Neural cell (in vitro differentiated cells): ENCODE results near the gene UBALD1. TPM values are rescaled to one million over a fixed set of nuclear protein-coding genes. Genes with fewer than 3 reads are reported as not detected.
"Not testable (repeated sequence)": the region's sequence is repeated elsewhere in the genome, so short reads cannot be mapped to it uniquely, and the experiment has no call there.

ENCODE experiments used
- H2AFZ ChIP-seq: fragments of 200-600, 300-800 bp; sonication (generic), shearing (Covaris generic); 2 replicates; pipeline ENCODE4 v1.6.0; 2014; ENCODE audit warnings: low read depth, mild to moderate bottlenecking, antibody characterized with exemption, low read length, moderate library complexity
- H3F3A ChIP-seq: fragments of 200-600 bp; shearing (Covaris generic); 2 replicates; pipeline ENCODE4 v1.6.1; 2016; ENCODE audit warnings: mild to moderate bottlenecking, moderate library complexity, mixed read lengths, antibody characterized with exemption, low read length; ENCODE audit not compliant: insufficient read depth, poor library complexity, severe bottlenecking
- H3K27ac ChIP-seq: fragments of 200-600, 300-800 bp; sonication (generic), shearing (Covaris generic); 2 replicates; pipeline ENCODE4 v1.5.1; 2014; ENCODE audit warnings: mild to moderate bottlenecking, low read length, moderate library complexity
- H3K27me3 ChIP-seq: fragments of 300-800, 200-600 bp; sonication (generic), shearing (Covaris generic); 2 replicates; pipeline ENCODE4 v1.6.0; 2014; ENCODE audit warnings: mild to moderate bottlenecking, low read depth, low read length, moderate library complexity; ENCODE audit not compliant: insufficient read depth
- H3K36me3 ChIP-seq: fragments of 300-800, 200-600 bp; sonication (generic), shearing (Covaris generic); 2 replicates; pipeline ENCODE4 v1.5.1; 2014; ENCODE audit warnings: mild to moderate bottlenecking, antibody characterized with exemption, low read length, moderate library complexity; ENCODE audit not compliant: insufficient read depth
- H3K4me2 ChIP-seq: fragments of 300-800, 200-600 bp; sonication (generic), shearing (Covaris generic); 2 replicates; pipeline ENCODE4 v1.6.0; 2014; ENCODE audit warnings: mild to moderate bottlenecking, low read length
- H3K4me3 ChIP-seq: fragments of 300-800, 200-600 bp; sonication (generic), shearing (Covaris generic); 2 replicates; pipeline ENCODE4 v1.5.1; 2014; ENCODE audit warnings: mild to moderate bottlenecking, low read length, moderate library complexity
- H3K79me2 ChIP-seq: fragments of 200-600 bp; shearing (Covaris generic); replicated peaks from 2 replicates; pipeline ENCODE4 v1.6.0; 2014; ENCODE audit warnings: mild to moderate bottlenecking, low read length, moderate library complexity; ENCODE audit not compliant: insufficient read depth
- H3K9ac ChIP-seq: fragments of 300-800, 200-600 bp; sonication (generic), shearing (Covaris generic); 2 replicates; pipeline ENCODE4 v1.6.1; 2016; ENCODE audit warnings: mild to moderate bottlenecking, low read length, mixed read lengths
- H3K9me2 ChIP-seq: fragments of 200-600 bp; shearing (Covaris generic); 2 replicates; pipeline ENCODE4 v1.6.1; 2016; ENCODE audit warnings: mild to moderate bottlenecking, low read length, mixed read lengths; ENCODE audit not compliant: insufficient read depth
- H3K9me3 ChIP-seq: fragments of 200-600, 300-800 bp; sonication (generic), shearing (Covaris generic); 2 replicates; pipeline ENCODE4 v1.6.1; 2016; ENCODE audit warnings: mild to moderate bottlenecking, mixed run types, low read length, moderate library complexity, mixed read lengths
- H4K20me1 ChIP-seq: fragments of 200-600 bp; shearing (Covaris generic); 2 replicates; pipeline ENCODE4 v1.6.1; 2016; ENCODE audit warnings: mild to moderate bottlenecking, mixed run types; ENCODE audit not compliant: insufficient read depth
- CTCF ChIP-seq: fragments of 450-650 bp; IDR thresholded peaks from 2 replicates; pipeline ENCODE4 v1.5.1; 2014; ENCODE audit warnings: antibody characterized with exemption, mild to moderate bottlenecking, moderate library complexity; ENCODE audit not compliant: poor library complexity, severe bottlenecking
- EP300 ChIP-seq: fragments of 450-650 bp; conservative IDR thresholded peaks from 2 replicates; pipeline ENCODE4 v1.6.1; 2014; ENCODE audit warnings: antibody characterized with exemption, mild to moderate bottlenecking, moderate library complexity; ENCODE audit not compliant: poor library complexity, severe bottlenecking
- EZH2 ChIP-seq: fragments of 200-600, 300-800 bp; shearing (Covaris generic), sonication (generic); IDR thresholded peaks from 2 replicates; pipeline ENCODE4 v1.6.1; 2014; ENCODE audit warnings: antibody characterized with exemption, low read length, borderline replicate concordance, mild to moderate bottlenecking; ENCODE audit not compliant: insufficient read depth, poor library complexity, severe bottlenecking
- MXI1 ChIP-seq: fragments of 450-650 bp; conservative IDR thresholded peaks from 2 replicates; pipeline ENCODE4 v1.6.1; 2014; ENCODE audit warnings: antibody characterized with exemption, mild to moderate bottlenecking; ENCODE audit not compliant: poor library complexity, severe bottlenecking
- POLR2AphosphoS5 ChIP-seq: IDR thresholded peaks from 2 replicates; pipeline ENCODE4 v1.6.1; 2012
- RAD21 ChIP-seq: fragments of 450-650 bp; conservative IDR thresholded peaks from 2 replicates; pipeline ENCODE4 v1.6.1; 2014; ENCODE audit warnings: antibody characterized with exemption, mild to moderate bottlenecking, moderate library complexity
- SMC3 ChIP-seq: fragments of 450-650 bp; conservative IDR thresholded peaks from 2 replicates; pipeline ENCODE4 v1.6.1; 2014; ENCODE audit warnings: antibody characterized with exemption, mild to moderate bottlenecking, moderate library complexity; ENCODE audit not compliant: poor library complexity
- TAF1 ChIP-seq: IDR thresholded peaks from 2 replicates; pipeline ENCODE4 v1.6.1; 2012; ENCODE audit warnings: low read depth
- polyA plus RNA-seq: library from polyadenylated mRNA; depleted of rRNA; stranded (reverse); fragments of >200 nt; gene quantifications from 2 replicates; pipeline ENCODE4 v1.2.3, GENCODE V29; 2014
- TF ChIP-seq, protein P1 (sequence below): IDR thresholded peaks from 2 replicates; pipeline ENCODE4 v1.6.1; 2012; ENCODE audit warnings: borderline replicate concordance

UBALD1 gene
- polyA plus RNA-seq, 1 donor from 2014 or later: 3.3 TPM

DNA sequence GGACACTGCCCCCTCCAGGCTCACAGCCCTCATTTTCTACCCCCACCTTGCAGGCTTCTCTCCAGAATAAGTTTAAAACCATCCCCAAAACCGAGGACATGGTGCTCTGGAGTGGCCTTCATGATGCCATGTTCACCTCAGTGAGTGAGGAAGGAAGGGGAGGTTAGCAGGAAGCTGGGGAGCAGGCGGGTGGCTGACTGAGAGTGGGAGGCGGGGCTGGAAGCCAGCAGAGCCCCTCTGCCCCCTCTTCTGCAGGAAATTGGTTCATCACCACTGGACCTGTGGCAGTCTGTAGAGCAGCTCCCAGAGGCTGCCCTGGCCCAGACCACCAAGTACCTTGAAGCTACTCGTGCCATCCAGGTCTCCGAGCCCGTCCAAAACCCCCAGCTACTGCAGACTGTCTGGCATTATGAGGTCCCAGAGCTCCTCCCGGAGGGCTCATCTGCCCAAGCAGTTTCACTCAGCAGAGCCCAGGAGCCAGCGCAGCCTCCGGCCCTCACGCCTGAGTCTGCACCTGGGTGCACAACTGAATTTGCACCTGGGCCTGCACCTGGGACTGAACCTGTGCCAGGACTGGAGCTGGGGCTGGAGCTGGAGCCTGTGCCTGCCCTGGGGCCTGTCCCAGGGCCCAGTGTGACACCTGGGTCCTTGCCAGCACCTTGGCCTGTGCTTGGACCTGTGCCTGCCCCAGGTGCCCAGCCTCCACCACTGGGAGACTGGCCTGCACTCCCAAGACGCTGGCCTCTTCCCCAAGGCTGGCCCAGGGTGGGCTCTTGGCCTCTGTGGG, 39.6 kb downstream of the UBALD1 start:
- Histone ChIP-seq H3K4me2 (no peak overlapping the region), H3K9me3 (no peaks in the 10 kb centered on the region), H3K4me3 (no peak overlapping the region), H3F3A (no peaks in the 10 kb centered on the region), H4K20me1 (no peaks in the 10 kb centered on the region), H3K9me2 (no peaks in the 10 kb centered on the region), H2AFZ (no peak overlapping the region), H3K27me3 (no peaks in the 10 kb centered on the region), H3K27ac (no peak overlapping the region), H3K9ac (no peak overlapping the region), H3K79me2 (no peaks in the 10 kb centered on the region), H3K36me3 (no peaks in the 10 kb centered on the region)
- TF ChIP-seq POLR2AphosphoS5 (no peak), CTCF (no peak), EZH2 (no peak), SMC3 (no peak)
- TF ChIP-seq, protein P1, sequence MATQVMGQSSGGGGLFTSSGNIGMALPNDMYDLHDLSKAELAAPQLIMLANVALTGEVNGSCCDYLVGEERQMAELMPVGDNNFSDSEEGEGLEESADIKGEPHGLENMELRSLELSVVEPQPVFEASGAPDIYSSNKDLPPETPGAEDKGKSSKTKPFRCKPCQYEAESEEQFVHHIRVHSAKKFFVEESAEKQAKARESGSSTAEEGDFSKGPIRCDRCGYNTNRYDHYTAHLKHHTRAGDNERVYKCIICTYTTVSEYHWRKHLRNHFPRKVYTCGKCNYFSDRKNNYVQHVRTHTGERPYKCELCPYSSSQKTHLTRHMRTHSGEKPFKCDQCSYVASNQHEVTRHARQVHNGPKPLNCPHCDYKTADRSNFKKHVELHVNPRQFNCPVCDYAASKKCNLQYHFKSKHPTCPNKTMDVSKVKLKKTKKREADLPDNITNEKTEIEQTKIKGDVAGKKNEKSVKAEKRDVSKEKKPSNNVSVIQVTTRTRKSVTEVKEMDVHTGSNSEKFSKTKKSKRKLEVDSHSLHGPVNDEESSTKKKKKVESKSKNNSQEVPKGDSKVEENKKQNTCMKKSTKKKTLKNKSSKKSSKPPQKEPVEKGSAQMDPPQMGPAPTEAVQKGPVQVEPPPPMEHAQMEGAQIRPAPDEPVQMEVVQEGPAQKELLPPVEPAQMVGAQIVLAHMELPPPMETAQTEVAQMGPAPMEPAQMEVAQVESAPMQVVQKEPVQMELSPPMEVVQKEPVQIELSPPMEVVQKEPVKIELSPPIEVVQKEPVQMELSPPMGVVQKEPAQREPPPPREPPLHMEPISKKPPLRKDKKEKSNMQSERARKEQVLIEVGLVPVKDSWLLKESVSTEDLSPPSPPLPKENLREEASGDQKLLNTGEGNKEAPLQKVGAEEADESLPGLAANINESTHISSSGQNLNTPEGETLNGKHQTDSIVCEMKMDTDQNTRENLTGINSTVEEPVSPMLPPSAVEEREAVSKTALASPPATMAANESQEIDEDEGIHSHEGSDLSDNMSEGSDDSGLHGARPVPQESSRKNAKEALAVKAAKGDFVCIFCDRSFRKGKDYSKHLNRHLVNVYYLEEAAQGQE: no peak

DNA sequence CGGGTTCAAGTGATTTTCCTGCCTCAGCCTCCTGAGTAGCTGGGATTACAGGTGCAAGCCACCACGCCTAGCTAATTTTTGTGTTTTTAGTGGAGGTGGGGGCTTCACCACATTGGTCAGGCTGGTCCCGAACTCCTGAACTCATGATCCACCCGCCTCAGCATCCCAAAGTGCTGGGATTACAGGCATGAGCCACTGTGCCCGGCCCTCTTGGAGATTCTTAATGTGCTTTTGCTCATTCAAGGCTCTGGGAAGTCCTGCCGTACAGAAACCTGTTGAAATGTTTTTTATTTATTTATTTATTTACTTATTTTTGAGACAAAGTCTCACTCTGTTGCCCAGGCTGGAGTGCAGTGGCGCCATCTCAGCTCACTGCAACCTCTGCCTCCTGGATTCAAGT, 40.8 kb downstream of the UBALD1 start:
- not testable (repeated sequence) for H3K27ac ChIP-seq, H3K27me3 ChIP-seq, H3K36me3 ChIP-seq, H3K9ac ChIP-seq, H3K9me3 ChIP-seq, H2AFZ ChIP-seq, H4K20me1 ChIP-seq, H3K4me2 ChIP-seq, H3K9me2 ChIP-seq, H3K79me2 ChIP-seq, H3K4me3 ChIP-seq, H3F3A ChIP-seq

DNA sequence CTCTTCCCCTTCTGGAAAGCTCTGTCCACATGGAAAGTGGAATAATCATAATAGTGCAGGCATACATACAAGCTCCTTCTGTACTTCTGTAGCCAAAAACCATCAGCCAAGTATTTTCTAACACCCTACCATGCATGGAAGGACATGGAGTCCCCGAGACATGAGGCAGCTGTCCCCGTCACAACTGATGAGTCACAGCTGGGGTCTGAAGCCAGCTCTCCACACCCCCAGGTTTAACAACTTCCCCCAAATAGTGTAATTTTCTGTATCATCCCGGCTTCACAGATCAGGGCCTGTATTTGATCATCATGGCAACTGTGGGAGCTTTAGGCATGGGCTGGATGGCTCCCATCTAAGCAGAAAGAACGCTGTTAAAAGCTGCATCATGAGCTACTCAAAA, 42.0 kb downstream of the UBALD1 start:
- H3K4me2 ChIP-seq: no peak overlapping the region
- no peak overlapping the region for H3K4me3 ChIP-seq
- no peak overlapping the region for H3K27ac ChIP-seq
- no peaks in the 10 kb centered on the region for H3K9me2 ChIP-seq
- H2AFZ ChIP-seq: no peak overlapping the region
- no peaks in the 10 kb centered on the region for H3K36me3 ChIP-seq
- TF ChIP-seq SMC3: no peak
- no peak for TF ChIP-seq POLR2AphosphoS5
- TF ChIP-seq EZH2: no peak
- TF ChIP-seq, protein P1: no peak
- no peak for TF ChIP-seq RAD21
- no peak for TF ChIP-seq MXI1
- TF ChIP-seq EP300: no peak
- TF ChIP-seq TAF1: no peak
- TF ChIP-seq CTCF: no peak
- no peaks in the 10 kb centered on the region for H3K27me3 ChIP-seq
- no peaks in the 10 kb centered on the region for H3K79me2 ChIP-seq
- no peaks in the 10 kb centered on the region for H3F3A ChIP-seq
- no peaks in the 10 kb centered on the region for H3K9me3 ChIP-seq
- H4K20me1 ChIP-seq: no peaks in the 10 kb centered on the region
- no peak overlapping the region for H3K9ac ChIP-seq
